ENCODE results near the gene HP. TPM values are rescaled to one million over a fixed set of nuclear protein-coding genes. Genes with fewer than 3 reads are reported as not detected.

HP gene
- total RNA-seq, 1 experiment from 2014 or later, result not detected

- H3K4me3 ChIP-seq (ENCODE audit: low read length), result no peak overlapping the region
- H3K9ac ChIP-seq (ENCODE audit: low read length), result no peak overlapping the region
- DNase-seq (no peak), ATAC-seq (no peak)
- H3K9me2 ChIP-seq (replicated peaks; ENCODE audit: low read length), result no peaks in the 10 kb centered on the region
- CTCF ChIA-PET, result no interaction called here
- H3K36me3 ChIP-seq (ENCODE audit: low read depth, low read length), result peaks cover 22% of the 10 kb centered on the region; the same call in 1 of the 2 replicates
- H3K27ac ChIP-seq (ENCODE audit: low read length), result no peak overlapping the region
- TF ChIP-seq EZH2 (IDR thresholded peaks at IDR 0.05; ENCODE audit: low read length, unreplicated experiment) (no peak), EZH2phosphoT487 (IDR thresholded peaks at IDR 0.05; ENCODE audit: borderline replicate concordance, low read length) (no peak)
- TF ChIP-seq, protein P1, sequence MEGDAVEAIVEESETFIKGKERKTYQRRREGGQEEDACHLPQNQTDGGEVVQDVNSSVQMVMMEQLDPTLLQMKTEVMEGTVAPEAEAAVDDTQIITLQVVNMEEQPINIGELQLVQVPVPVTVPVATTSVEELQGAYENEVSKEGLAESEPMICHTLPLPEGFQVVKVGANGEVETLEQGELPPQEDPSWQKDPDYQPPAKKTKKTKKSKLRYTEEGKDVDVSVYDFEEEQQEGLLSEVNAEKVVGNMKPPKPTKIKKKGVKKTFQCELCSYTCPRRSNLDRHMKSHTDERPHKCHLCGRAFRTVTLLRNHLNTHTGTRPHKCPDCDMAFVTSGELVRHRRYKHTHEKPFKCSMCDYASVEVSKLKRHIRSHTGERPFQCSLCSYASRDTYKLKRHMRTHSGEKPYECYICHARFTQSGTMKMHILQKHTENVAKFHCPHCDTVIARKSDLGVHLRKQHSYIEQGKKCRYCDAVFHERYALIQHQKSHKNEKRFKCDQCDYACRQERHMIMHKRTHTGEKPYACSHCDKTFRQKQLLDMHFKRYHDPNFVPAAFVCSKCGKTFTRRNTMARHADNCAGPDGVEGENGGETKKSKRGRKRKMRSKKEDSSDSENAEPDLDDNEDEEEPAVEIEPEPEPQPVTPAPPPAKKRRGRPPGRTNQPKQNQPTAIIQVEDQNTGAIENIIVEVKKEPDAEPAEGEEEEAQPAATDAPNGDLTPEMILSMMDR (conservative IDR thresholded peaks at IDR 0.05; ENCODE audit: low read depth, low read length), result no peak
- BruUV-seq (replicated peaks), result no TSS peak
- no peaks in the 10 kb centered on the region for H3F3A ChIP-seq (ENCODE audit: low read length, unreplicated experiment)
- peaks cover 2% of the 10 kb centered on the region; the same call in 1 of the 2 replicates for H3K79me2 ChIP-seq (ENCODE audit: low read length)
- H4K20me1 ChIP-seq (ENCODE audit: low read length), result no peaks in the 10 kb centered on the region
- intact Hi-C loops (cut with micrococcal nuclease), result no loop called here
- no peaks in the 10 kb centered on the region for H3K4me1 ChIP-seq (ENCODE audit: insufficient read depth, low read length)
- H2AFZ ChIP-seq (ENCODE audit: low read length), result no peak overlapping the region
- H3K27me3 ChIP-seq (ENCODE audit: low read length), result no peaks in the 10 kb centered on the region
- POLR2A ChIA-PET (ENCODE audit: unreplicated experiment), result no interaction called here
- H3K9me3 ChIP-seq (ENCODE audit: low read length), result no peaks in the 10 kb centered on the region
- H3K4me2 ChIP-seq (ENCODE audit: low read length), result no peak overlapping the region
These were observed 46.9 kb downstream of the HP start for GRCh38 chr16:72101195-72101594.

DNA sequence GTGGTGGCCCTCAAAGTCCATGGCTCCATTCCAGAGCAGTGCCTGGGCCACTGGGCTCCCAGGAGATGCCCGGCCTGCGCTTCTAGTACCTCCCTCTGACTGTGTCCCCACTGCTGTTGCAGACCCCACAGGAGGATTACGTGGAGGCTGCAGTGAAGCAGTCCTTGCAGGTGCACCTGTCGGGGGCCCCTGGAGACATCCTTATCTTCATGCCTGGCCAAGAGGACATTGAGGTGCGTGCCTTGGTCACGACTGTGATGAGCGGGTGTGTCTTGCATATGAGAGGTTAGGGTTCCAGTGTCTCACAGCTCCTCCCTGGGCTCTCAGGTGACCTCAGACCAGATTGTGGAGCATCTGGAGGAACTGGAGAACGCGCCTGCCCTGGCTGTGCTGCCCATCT lies 50.6 kb downstream of the HP start:
- Histone ChIP-seq H3K79me2 (ENCODE audit: low read length) (no peaks in the 10 kb centered on the region), H3K27ac (ENCODE audit: low read length) (no peak overlapping the region), H3K9me2 (replicated peaks; ENCODE audit: low read length) (no peaks in the 10 kb centered on the region), H4K20me1 (ENCODE audit: low read length) (no peaks in the 10 kb centered on the region), H2AFZ (ENCODE audit: low read length) (no peak overlapping the region), H3K4me2 (ENCODE audit: low read length) (no peak overlapping the region), H3K36me3 (ENCODE audit: low read depth, low read length) (peaks cover 11% of the 10 kb centered on the region; the same call in 1 of the 2 replicates), H3K4me1 (ENCODE audit: insufficient read depth, low read length) (no peaks in the 10 kb centered on the region), H3K4me3 (ENCODE audit: low read length) (no peak overlapping the region), H3F3A (ENCODE audit: low read length, unreplicated experiment) (no peaks in the 10 kb centered on the region), H3K27me3 (ENCODE audit: low read length) (no peaks in the 10 kb centered on the region), H3K9me3 (ENCODE audit: low read length) (no peaks in the 10 kb centered on the region), H3K9ac (ENCODE audit: low read length) (no peak overlapping the region)
- ATAC-seq (no peak), DNase-seq (no peak)
- ChIA-PET POLR2A (ENCODE audit: unreplicated experiment) (no interaction called here), CTCF (no interaction called here)
- intact Hi-C loops (cut with micrococcal nuclease), result no loop called here
- BruUV-seq (replicated peaks), result no TSS peak
- TF ChIP-seq, protein P1 (conservative IDR thresholded peaks at IDR 0.05; ENCODE audit: low read depth, low read length), result no peak
- TF ChIP-seq EZH2 (IDR thresholded peaks at IDR 0.05; ENCODE audit: low read length, unreplicated experiment) (no peak), EZH2phosphoT487 (IDR thresholded peaks at IDR 0.05; ENCODE audit: borderline replicate concordance, low read length) (no peak)

- no peak overlapping the region for H3K27ac ChIP-seq (ENCODE audit: low read length)
- no peaks in the 10 kb centered on the region for H3K4me1 ChIP-seq (ENCODE audit: insufficient read depth, low read length)
- no TSS peak for BruUV-seq (replicated peaks)
- no peak overlapping the region for H2AFZ ChIP-seq (ENCODE audit: low read length)
- H3K9me2 ChIP-seq (replicated peaks; ENCODE audit: low read length), result no peaks in the 10 kb centered on the region
- H3K9ac ChIP-seq (ENCODE audit: low read length), result no peak overlapping the region
- H3K9me3 ChIP-seq (ENCODE audit: low read length), result no peaks in the 10 kb centered on the region
- H3K27me3 ChIP-seq (ENCODE audit: low read length), result no peaks in the 10 kb centered on the region
- no peak overlapping the region for H3K4me3 ChIP-seq (ENCODE audit: low read length)
- ATAC-seq (no peak), DNase-seq (no peak)
- H3F3A ChIP-seq (ENCODE audit: low read length, unreplicated experiment), result no peaks in the 10 kb centered on the region
- no peak overlapping the region for H3K4me2 ChIP-seq (ENCODE audit: low read length)
- H3K79me2 ChIP-seq (ENCODE audit: low read length), result no peaks in the 10 kb centered on the region
- no peaks in the 10 kb centered on the region for H4K20me1 ChIP-seq (ENCODE audit: low read length)
- ChIA-PET CTCF (no interaction called here), POLR2A (ENCODE audit: unreplicated experiment) (no interaction called here)
- TF ChIP-seq EZH2 (IDR thresholded peaks at IDR 0.05; ENCODE audit: low read length, unreplicated experiment), result no peak
- TF ChIP-seq EZH2phosphoT487 (IDR thresholded peaks at IDR 0.05; ENCODE audit: borderline replicate concordance, low read length), result no peak
- TF ChIP-seq, protein P1 (conservative IDR thresholded peaks at IDR 0.05; ENCODE audit: low read depth, low read length), result no peak
- intact Hi-C loops (cut with micrococcal nuclease), result no loop called here
- peaks cover 12% of the 10 kb centered on the region; the same call in 1 of the 2 replicates for H3K36me3 ChIP-seq (ENCODE audit: low read depth, low read length)
These were observed 51.7 kb downstream of the HP start for GRCh38 chr16:72105978-72106377.

Data from PC-3 (cell line).